Measurements from ENCODE around the gene CLDN12. TPM values are rescaled to one million over a fixed set of nuclear protein-coding genes. Genes with fewer than 3 reads are reported as not detected.

Gene CLDN12
- total and polyA plus RNA-seq, 5 donors: 24.7 to 46.1 (median 37.2) TPM

GRCh38 chr7:90404777-90405176, 1.5 kb downstream of the CLDN12 start:
- no peaks in the 10 kb centered on the region for H3K27me3 ChIP-seq (ENCODE audit: control insufficient read depth, insufficient read depth)
- H3K4me1 ChIP-seq (ENCODE audit: control insufficient read depth, insufficient read depth, low read length): peaks cover 6% of the 10 kb centered on the region
- peak overlapping the region; percentile 67 for H3K27ac ChIP-seq (ENCODE audit: low read length)
- DNase-seq: no peak
- H3K9me3 ChIP-seq (ENCODE audit: control insufficient read depth, low read length): no peaks in the 10 kb centered on the region
- ATAC-seq: no peak
- WGBS: 89% methylated on average over 4 of the region's 4 CpGs
- intact Hi-C loops (cut with DNase I): loop anchor here in 1 of 4 donors (5.0 kb wide), 1 partner anchor 57 kb away; the partner anchor contains the start of gene GTPBP10
- H3K4me3 ChIP-seq (ENCODE audit: low read length): no peak overlapping the region

- intact Hi-C loops (cut with DNase I): no loop called here
- 86% methylated on average over 1 of the region's 1 CpG for WGBS
- H3K27me3 ChIP-seq (ENCODE audit: control insufficient read depth, insufficient read depth): no peaks in the 10 kb centered on the region
- H3K4me3 ChIP-seq (ENCODE audit: low read length): no peak overlapping the region
- peaks cover 10% of the 10 kb centered on the region for H3K4me1 ChIP-seq (ENCODE audit: control insufficient read depth, insufficient read depth, low read length)
- no peak for ATAC-seq
- H3K9me3 ChIP-seq (ENCODE audit: control insufficient read depth, low read length): no peaks in the 10 kb centered on the region
- DNase-seq: no peak
- H3K27ac ChIP-seq (ENCODE audit: low read length): no peak overlapping the region
Observed at GRCh38 chr7:90407484-90407821, 4.2 kb downstream of the CLDN12 start.

- DNase-seq (no peak), ATAC-seq (no peak)
- H3K27me3 ChIP-seq (ENCODE audit: control insufficient read depth, insufficient read depth): no peaks in the 10 kb centered on the region
- H3K4me1 ChIP-seq (ENCODE audit: control insufficient read depth, insufficient read depth, low read length): peaks cover 13% of the 10 kb centered on the region
- intact Hi-C loops (cut with DNase I): no loop called here
- H3K4me3 ChIP-seq (ENCODE audit: low read length): no peak overlapping the region
- no peaks in the 10 kb centered on the region for H3K9me3 ChIP-seq (ENCODE audit: control insufficient read depth, low read length)
- H3K27ac ChIP-seq (ENCODE audit: low read length): no peak overlapping the region
- 95% methylated on average over 1 of the region's 1 CpG for WGBS
Observed at GRCh38 chr7:90408142-90408541, 4.9 kb downstream of the CLDN12 start.

GRCh38 chr7:90409667-90410066, 6.4 kb downstream of the CLDN12 start:
- H3K4me1 ChIP-seq (ENCODE audit: control insufficient read depth, insufficient read depth, low read length): peaks cover 13% of the 10 kb centered on the region
- WGBS: 55% methylated on average over 3 of the region's 3 CpGs
- no peak overlapping the region for H3K4me3 ChIP-seq (ENCODE audit: low read length)
- no peaks in the 10 kb centered on the region for H3K27me3 ChIP-seq (ENCODE audit: control insufficient read depth, insufficient read depth)
- peak; percentile 25 to 37 for ATAC-seq
- intact Hi-C loops (cut with DNase I): no loop called here
- no peak overlapping the region for H3K27ac ChIP-seq (ENCODE audit: low read length)
- DNase-seq: no peak
- no peaks in the 10 kb centered on the region for H3K9me3 ChIP-seq (ENCODE audit: control insufficient read depth, low read length)

- no peak overlapping the region for H3K27ac ChIP-seq (ENCODE audit: low read length)
- H3K9me3 ChIP-seq (ENCODE audit: control insufficient read depth, low read length): no peaks in the 10 kb centered on the region
- H3K4me1 ChIP-seq (ENCODE audit: control insufficient read depth, insufficient read depth, low read length): peaks cover 9% of the 10 kb centered on the region
- ATAC-seq: peak in 1 of 2 donors; percentile 33
- H3K27me3 ChIP-seq (ENCODE audit: control insufficient read depth, insufficient read depth): no peaks in the 10 kb centered on the region
- 78% methylated on average over 2 of the region's 2 CpGs for WGBS
- intact Hi-C loops (cut with DNase I): no loop called here
- no peak for DNase-seq
- H3K4me3 ChIP-seq (ENCODE audit: low read length): no peak overlapping the region
Observed at GRCh38 chr7:90411510-90411909, 8.2 kb downstream of the CLDN12 start.

GRCh38 chr7:90412458-90413184, 9.4 kb downstream of the CLDN12 start:
- Histone ChIP-seq H3K27ac (ENCODE audit: low read length) (no peak overlapping the region), H3K27me3 (ENCODE audit: control insufficient read depth, insufficient read depth) (no peaks in the 10 kb centered on the region), H3K9me3 (ENCODE audit: control insufficient read depth, low read length) (no peaks in the 10 kb centered on the region), H3K4me3 (ENCODE audit: low read length) (no peak overlapping the region), H3K4me1 (ENCODE audit: control insufficient read depth, insufficient read depth, low read length) (peaks cover 9% of the 10 kb centered on the region)
- DNase-seq (peak in 1 of 3 donors; percentile 52), ATAC-seq (peak; percentile 28 to 41)
- intact Hi-C loops (cut with DNase I): no loop called here
- WGBS: 91% methylated on average over 11 of the region's 11 CpGs

GRCh38 chr7:90413185-90413528, 9.9 kb downstream of the CLDN12 start:
- DNase-seq (no peak), ATAC-seq (no peak)
- H3K4me1 ChIP-seq (ENCODE audit: control insufficient read depth, insufficient read depth, low read length): peaks cover 8% of the 10 kb centered on the region
- WGBS: 96% methylated on average over 2 of the region's 2 CpGs
- intact Hi-C loops (cut with DNase I): no loop called here
- H3K4me3 ChIP-seq (ENCODE audit: low read length): no peak overlapping the region
- H3K27me3 ChIP-seq (ENCODE audit: control insufficient read depth, insufficient read depth): no peaks in the 10 kb centered on the region
- no peaks in the 10 kb centered on the region for H3K9me3 ChIP-seq (ENCODE audit: control insufficient read depth, low read length)
- H3K27ac ChIP-seq (ENCODE audit: low read length): no peak overlapping the region

GRCh38 chr7:90421651-90422050, 18.4 kb downstream of the CLDN12 start:
- Histone ChIP-seq H3K27me3 (ENCODE audit: control insufficient read depth, insufficient read depth) (no peaks in the 10 kb centered on the region), H3K4me1 (ENCODE audit: control insufficient read depth, insufficient read depth, low read length) (peaks cover 5% of the 10 kb centered on the region), H3K9me3 (ENCODE audit: control insufficient read depth, low read length) (no peaks in the 10 kb centered on the region), H3K27ac (ENCODE audit: low read length) (peak overlapping the region; percentile 48), H3K4me3 (ENCODE audit: low read length) (no peak overlapping the region)
- DNase-seq (no peak), ATAC-seq (peak; percentile 71 to 82)
- WGBS: 58% methylated on average over 6 of the region's 6 CpGs
- intact Hi-C loops (cut with DNase I): loop anchor here in 2 of 4 donors (10.0 kb wide), 3 partner anchors 107 to 267 kb away; partner anchors contain the start of gene STEAP1 (in 1 of the 2)

GRCh38 chr7:90424720-90425119, 21.5 kb downstream of the CLDN12 start:
- Histone ChIP-seq H3K4me1 (ENCODE audit: control insufficient read depth, insufficient read depth, low read length) (peaks cover 5% of the 10 kb centered on the region), H3K27me3 (ENCODE audit: control insufficient read depth, insufficient read depth) (no peaks in the 10 kb centered on the region), H3K27ac (ENCODE audit: low read length) (no peak overlapping the region), H3K4me3 (ENCODE audit: low read length) (no peak overlapping the region), H3K9me3 (ENCODE audit: control insufficient read depth, low read length) (no peaks in the 10 kb centered on the region)
- no peak for ATAC-seq
- no peak for DNase-seq
- WGBS: 87% methylated on average over 3 of the region's 3 CpGs
- intact Hi-C loops (cut with DNase I): loop anchor here in 2 of 4 donors (10.0 kb wide), 3 partner anchors 110 to 270 kb away; partner anchors contain the start of gene STEAP1 (in 1 of the 2)

- WGBS: 85% methylated on average over 2 of the region's 2 CpGs
- intact Hi-C loops (cut with DNase I): loop anchor here in 2 of 4 donors (10.0 kb wide), 3 partner anchors 111 to 271 kb away; partner anchors contain the start of gene STEAP1 (in 1 of the 2)
- ATAC-seq: no peak
- Histone ChIP-seq H3K4me3 (ENCODE audit: low read length) (no peak overlapping the region), H3K27me3 (ENCODE audit: control insufficient read depth, insufficient read depth) (no peaks in the 10 kb centered on the region), H3K27ac (ENCODE audit: low read length) (no peak overlapping the region), H3K9me3 (ENCODE audit: control insufficient read depth, low read length) (no peaks in the 10 kb centered on the region), H3K4me1 (ENCODE audit: control insufficient read depth, insufficient read depth, low read length) (peaks cover 5% of the 10 kb centered on the region)
- no peak for DNase-seq
Observed at GRCh38 chr7:90425376-90425775, 22.1 kb downstream of the CLDN12 start.

GRCh38 chr7:90430614-90431460, 27.6 kb downstream of the CLDN12 start:
- Histone ChIP-seq H3K4me1 (ENCODE audit: control insufficient read depth, insufficient read depth, low read length) (no peaks in the 10 kb centered on the region), H3K4me3 (ENCODE audit: low read length) (no peak overlapping the region), H3K27me3 (ENCODE audit: control insufficient read depth, insufficient read depth) (no peaks in the 10 kb centered on the region), H3K9me3 (ENCODE audit: control insufficient read depth, low read length) (no peaks in the 10 kb centered on the region), H3K27ac (ENCODE audit: low read length) (no peak overlapping the region)
- DNase-seq (no peak), ATAC-seq (no peak)
- intact Hi-C loops (cut with DNase I): loop anchor here in 1 of 4 donors (10.0 kb wide), 2 partner anchors 136 to 266 kb away; no protein-coding TSS in a partner anchor
- WGBS: 87% methylated on average over 6 of the region's 6 CpGs
